HG02840 (cell line): ENCODE results near the gene APOOL.
"Not testable (repeated sequence)": the region's sequence is repeated elsewhere in the genome, so short reads cannot be mapped to it uniquely, and the experiment has no call there.

Experiments
- ATAC-seq: cut with Tn5 transposase; IDR thresholded peaks from one replicate; pipeline ENCODE4 v1.9.1; 2021; ENCODE audit warnings: mild to moderate bottlenecking, moderate library complexity, moderate number of reproducible peaks; ENCODE audit not compliant: unreplicated experiment, low FRiP score

Gene APOOL

GRCh38 chrX:85003655-85004244 is at the start of gene APOOL:
TSS of gene APOOL (plus strand) at chrX:85003877. CDS start at chrX:85003913, 36 bp downstream.
- peak; percentile 86 for ATAC-seq

DNA sequence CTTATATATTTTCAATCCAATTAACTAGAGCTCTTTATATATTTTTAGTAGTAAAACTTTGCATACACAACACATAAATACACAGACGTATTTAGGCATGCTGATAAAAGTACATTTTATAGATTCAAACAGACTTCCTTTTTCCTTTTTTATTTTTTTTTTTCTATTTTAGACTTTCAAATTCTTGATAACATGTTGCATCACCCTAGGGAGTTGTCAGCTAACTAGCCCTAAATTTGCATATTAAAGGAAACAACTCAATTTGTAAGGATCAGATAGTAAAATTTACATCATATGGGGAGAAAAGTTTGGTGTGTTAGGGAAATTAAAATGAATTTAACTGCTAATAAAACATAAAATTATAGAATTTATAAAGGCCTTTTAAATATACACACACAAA is 47.4 kb upstream of the APOOL start:
- ATAC-seq: no peak

DNA sequence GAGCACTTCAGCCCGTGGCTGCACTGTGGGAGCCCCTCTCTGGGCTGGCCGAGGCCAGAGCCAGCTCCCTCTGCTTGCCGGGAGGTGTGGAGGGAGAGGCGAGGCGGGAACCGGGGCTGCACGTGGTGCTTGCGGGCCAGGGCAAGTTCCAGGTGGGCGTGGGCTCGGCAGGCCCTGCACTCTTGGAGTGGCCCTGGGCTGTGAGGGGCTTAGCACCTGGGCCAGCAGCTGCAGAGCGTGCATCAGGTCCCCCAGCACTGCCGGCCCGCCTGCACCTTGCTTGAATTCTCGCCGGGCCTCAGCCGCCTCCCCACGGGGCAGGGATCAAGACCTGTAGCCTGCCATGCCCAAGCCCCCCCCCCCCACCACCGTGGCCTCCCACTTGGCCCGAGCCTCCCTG is 28.9 kb upstream of the APOOL start:
- ATAC-seq: no peak

DNA sequence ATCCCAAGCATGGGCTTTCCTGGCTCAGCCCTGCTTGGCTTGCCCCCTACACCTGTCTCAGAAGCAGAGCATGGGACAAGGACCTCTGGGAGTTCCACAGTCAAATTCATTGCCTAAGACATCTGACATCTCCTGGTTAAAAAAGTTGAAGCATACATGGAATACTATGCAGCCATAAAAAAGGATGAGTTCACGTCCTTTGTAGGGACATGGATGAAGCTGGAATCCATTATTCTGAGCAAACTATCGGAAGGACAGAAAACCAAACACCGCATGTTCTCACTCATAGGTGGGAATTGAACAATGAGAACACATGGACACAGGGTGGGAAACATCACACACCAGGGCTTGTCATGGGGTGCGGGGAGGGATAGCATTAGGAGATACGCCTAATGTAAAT is 11.9 kb upstream of the APOOL start:
- ATAC-seq: not testable (repeated sequence)

GRCh38 chrX:84993150-84993549 is 10.5 kb upstream of the APOOL start:
- ATAC-seq: no peak

- no peak for ATAC-seq
Observed at GRCh38 chrX:85001344-85001743, 2.3 kb upstream of the APOOL start.

DNA sequence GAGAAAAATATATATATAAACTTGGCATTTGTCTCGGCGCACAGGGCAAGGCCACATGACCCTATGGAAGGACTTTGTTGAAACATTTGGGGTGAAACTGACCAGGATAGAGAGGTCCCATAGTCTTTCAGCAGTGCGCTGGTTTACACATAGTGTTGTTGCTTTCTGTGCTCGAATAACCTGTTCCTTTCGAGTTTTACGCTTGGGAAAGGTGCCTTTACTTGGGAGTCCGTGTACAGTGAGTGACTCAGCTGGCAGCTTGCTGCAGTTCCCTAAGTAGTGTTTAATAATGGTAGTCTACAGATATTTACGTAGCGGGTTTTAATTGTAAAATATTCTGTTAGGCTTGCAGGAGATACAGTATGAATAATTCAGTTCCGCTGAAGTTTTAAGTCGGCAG is 578 bp downstream of the APOOL start:
- peak; percentile 5 for ATAC-seq

DNA sequence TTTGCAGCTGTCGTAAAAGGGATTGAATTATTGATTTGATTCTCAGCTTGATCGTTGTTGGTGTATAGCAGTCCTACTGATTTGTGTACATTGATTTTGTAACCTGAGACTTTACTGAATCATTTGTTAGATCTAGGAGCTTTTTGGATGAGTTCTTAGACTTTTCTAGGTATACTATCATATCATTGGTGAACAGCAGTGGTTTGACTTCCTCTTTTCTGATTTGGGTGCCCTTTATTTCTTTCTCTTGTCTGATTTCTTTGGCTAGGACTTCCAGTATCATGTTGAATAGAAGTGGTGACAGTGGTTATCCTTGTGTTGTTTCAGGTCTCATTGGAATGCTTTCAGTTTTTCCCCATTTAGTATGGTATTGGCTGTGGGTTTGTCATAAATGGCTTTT is 8.4 kb downstream of the APOOL start:
- ATAC-seq: no peak

DNA sequence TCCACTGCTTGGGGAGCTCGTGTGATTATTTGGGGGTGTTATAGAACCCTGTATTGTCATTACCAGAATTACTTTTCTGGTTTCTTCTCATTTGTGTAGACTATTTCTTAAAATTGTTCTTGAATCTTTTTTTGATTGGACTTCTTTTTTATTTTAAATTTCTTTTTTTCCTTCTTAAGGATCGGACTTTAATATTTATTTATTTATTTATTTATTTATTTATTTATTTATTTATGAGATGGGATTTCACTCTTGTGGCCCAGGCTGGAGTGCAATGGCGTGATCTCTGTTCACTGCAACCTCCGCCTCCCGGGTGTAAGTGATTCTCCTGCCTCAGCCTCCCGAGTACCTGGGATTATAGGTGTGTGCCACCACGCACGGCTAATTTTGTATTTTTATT is 11.7 kb downstream of the APOOL start:
- not testable (repeated sequence) for ATAC-seq

DNA sequence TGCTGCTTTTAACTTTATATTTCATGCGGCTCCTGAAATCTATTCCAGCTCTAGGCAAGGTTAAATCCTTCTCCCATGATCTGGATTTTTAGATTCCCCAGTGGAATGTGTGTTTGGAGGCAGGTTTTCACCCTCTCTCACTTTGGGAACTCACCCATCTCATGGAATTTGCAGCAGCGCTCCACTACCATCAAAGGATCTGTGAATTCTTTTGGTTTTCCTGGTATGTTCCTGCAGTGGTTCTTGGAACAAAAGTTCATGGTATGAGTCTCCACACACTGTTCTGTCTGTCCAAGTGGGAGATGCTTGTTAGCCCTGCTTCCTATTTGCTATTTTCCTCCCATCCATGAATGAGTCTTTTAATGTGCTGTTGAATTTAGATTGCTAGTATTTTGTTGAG is 14.0 kb downstream of the APOOL start:
- ATAC-seq: no peak

GRCh38 chrX:85018471-85018870 is 14.8 kb downstream of the APOOL start:
- no peak for ATAC-seq

DNA sequence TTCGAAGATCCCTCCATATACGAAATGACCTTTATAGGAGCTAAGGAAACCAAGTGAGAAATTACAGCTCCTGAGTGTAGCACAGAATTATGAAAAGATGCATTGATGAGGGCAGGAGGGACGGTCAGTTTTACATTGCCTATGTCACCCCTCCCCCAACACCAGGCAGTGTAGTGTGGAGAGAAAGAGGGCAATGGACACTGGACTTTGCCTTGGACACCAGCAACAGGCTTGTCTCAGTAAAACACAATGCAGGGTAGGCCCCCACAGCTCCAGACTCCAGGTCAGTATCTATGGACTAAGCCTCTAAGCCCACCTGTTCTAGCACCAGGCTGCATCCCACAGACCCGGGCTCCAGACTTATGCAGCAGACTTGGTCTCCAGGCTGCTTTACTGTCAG is 16.5 kb downstream of the APOOL start:
- no peak for ATAC-seq

DNA sequence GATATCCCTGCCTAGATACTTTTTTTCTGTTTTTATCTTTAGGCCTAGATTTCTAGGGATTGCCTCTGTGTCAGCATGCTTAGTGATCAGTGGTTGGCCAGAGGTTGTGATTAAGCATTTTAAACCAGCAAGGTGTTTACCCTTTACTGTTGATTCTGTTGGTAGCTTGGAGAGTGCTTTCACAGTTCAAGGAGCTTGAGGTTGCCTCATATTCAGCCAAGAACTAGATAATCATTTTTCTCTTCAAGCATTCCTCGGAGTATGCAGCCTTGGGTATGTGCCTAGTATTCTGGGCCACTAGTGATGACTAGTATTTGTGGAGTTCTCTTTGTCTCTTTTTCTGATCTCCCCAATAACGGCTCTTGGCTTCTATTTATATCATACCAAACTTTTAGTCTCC is 20.4 kb downstream of the APOOL start:
- ATAC-seq: no peak

GRCh38 chrX:85024562-85024961 is 20.9 kb downstream of the APOOL start:
- no peak for ATAC-seq

DNA sequence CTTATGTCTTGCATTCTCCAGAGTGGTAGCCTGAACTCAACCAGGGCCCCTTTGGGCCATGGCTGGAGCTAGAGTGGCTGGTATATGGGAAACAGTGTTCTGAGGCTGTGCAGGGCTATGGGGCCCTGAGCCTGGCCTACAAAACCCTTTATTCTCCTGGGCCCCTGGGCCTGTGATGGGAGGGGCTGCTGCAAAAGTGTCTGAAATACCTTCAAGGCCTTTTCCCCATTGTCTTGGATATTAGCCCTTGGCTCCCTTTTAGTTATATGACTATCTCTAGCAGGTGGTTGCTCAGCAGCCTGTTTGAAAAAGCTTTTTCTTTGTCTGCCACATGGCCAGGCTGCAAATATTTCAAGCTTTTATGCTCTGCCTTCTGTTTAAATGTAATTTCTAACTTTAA is 22.5 kb downstream of the APOOL start:
- ATAC-seq: no peak

GRCh38 chrX:85029043-85029442 is 25.4 kb downstream of the APOOL start:
- no peak for ATAC-seq

DNA sequence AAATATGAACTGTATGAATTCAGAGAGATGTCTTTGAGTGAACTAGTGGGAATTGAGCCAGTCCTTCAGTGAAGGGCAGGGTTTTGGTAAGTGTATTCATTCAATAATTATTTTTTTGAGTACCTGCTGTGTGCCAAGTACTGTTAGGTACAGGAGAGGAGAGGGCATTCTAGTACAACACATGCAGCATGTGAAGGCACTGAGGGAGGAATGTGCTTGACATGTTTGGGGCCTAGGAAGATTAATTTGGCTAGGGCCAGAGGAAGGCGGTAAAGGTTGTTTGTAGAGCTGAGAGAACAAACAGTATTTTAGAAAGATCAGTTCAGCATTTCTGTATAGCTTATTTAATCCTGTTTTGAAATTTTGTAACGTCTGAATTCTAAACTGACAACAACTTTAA is 27.8 kb downstream of the APOOL start:
- no peak for ATAC-seq

DNA sequence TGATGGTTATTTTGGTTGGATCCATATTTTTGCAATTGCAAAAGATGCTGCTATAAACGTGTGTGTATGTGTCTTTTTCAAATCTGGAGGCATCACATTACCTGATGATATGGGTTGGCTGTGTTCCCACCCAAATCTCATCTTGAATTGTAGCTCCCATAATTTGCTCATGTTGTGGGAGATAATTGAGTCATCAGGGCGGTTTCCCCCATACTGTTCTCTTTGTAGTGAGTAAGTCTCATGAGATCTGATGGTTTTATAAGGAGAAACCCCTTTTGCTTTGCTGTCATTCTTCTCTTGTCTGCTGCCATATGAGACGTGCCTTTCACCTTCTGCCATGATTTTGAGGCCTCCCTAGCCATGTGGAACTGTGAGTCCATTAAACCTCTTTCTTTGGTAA is 33.4 kb downstream of the APOOL start:
- ATAC-seq: no peak

- ATAC-seq: no peak
Observed at GRCh38 chrX:85051627-85052026, 48.0 kb downstream of the APOOL start.

GRCh38 chrX:85052205-85052604 is 48.5 kb downstream of the APOOL start:
- ATAC-seq: no peak

GRCh38 chrX:85052636-85053343 is 49.1 kb downstream of the APOOL start:
- no peak for ATAC-seq

GRCh38 chrX:85065512-85066198 is 62.0 kb downstream of the APOOL start:
- ATAC-seq: peak; percentile 73
